Mesodermal cell (in vitro differentiated cells): ENCODE results near the gene SOX6.

Experiments
- H3K27ac ChIP-seq: 2 replicates; pipeline ENCODE4 v1.7.0; 2013; ENCODE audit warnings: mild to moderate bottlenecking, low read depth, low read length, moderate library complexity; ENCODE audit not compliant: severe bottlenecking
- H3K36me3 ChIP-seq: 2 replicates; pipeline ENCODE4 v1.7.1; 2013; ENCODE audit warnings: mild to moderate bottlenecking, low read length, moderate library complexity; ENCODE audit not compliant: control insufficient read depth, insufficient read depth
- H3K4me1 ChIP-seq: one replicate; pipeline ENCODE4 v1.7.1; 2013; ENCODE audit warnings: mild to moderate bottlenecking, low read length; ENCODE audit not compliant: insufficient read depth, control insufficient read depth, poor library complexity, severe bottlenecking
- H3K4me3 ChIP-seq: 2 replicates; pipeline ENCODE4 v1.7.0; 2013; ENCODE audit warnings: low read length, control low read depth, mild to moderate bottlenecking; ENCODE audit not compliant: insufficient read depth, poor library complexity, severe bottlenecking; ENCODE audit errors: extremely low read depth
- H3K9me3 ChIP-seq: 2 replicates; pipeline ENCODE4 v1.7.1; 2013; ENCODE audit warnings: mild to moderate bottlenecking, low read length, moderate library complexity; ENCODE audit not compliant: control insufficient read depth
- WGBS, 2 experiments: methylation state at CpG; one replicate each; pipeline ENCODE4 v1.1.5; 2013; ENCODE audit warnings: missing lambda C conversion rate in 2 of 2; ENCODE audit not compliant: insufficient coverage in 2 of 2; 5-methylcytosine and 5-hydroxymethylcytosine counted together

SOX6 gene

GRCh38 chr11:16271258-16271657, 85.1 kb downstream of the SOX6 start:
- no peaks in the 10 kb centered on the region for H3K9me3 ChIP-seq

GRCh38 chr11:16266021-16266420, 90.3 kb downstream of the SOX6 start:
- Histone ChIP-seq H3K4me1 (no peaks in the 10 kb centered on the region), H3K36me3 (no peaks in the 10 kb centered on the region), H3K4me3 (no peak overlapping the region), H3K9me3 (no peaks in the 10 kb centered on the region), H3K27ac (no peak overlapping the region)

More at GRCh38 chr11:16271258-16271657, 85.1 kb downstream of the SOX6 start:
- Histone ChIP-seq H3K4me1 (no peaks in the 10 kb centered on the region), H3K27ac (no peak overlapping the region), H3K4me3 (no peak overlapping the region), H3K36me3 (no peaks in the 10 kb centered on the region)
- WGBS, 2 experiments, result no CpG with 5 or more reads among the region's 1 CpG

- H3K36me3 ChIP-seq, result no peaks in the 10 kb centered on the region
- H3K4me1 ChIP-seq, result no peaks in the 10 kb centered on the region
- 89 to 92% methylated on average over 2 to 3 of the region's 3 CpGs for WGBS, 2 experiments
- no peaks in the 10 kb centered on the region for H3K9me3 ChIP-seq
- no peak overlapping the region for H3K27ac ChIP-seq
- no peak overlapping the region for H3K4me3 ChIP-seq
Observed at GRCh38 chr11:16265022-16265421, 91.3 kb downstream of the SOX6 start.

GRCh38 chr11:16262645-16262955, 93.7 kb downstream of the SOX6 start:
- Histone ChIP-seq H3K4me1 (no peaks in the 10 kb centered on the region), H3K36me3 (no peaks in the 10 kb centered on the region), H3K4me3 (no peak overlapping the region), H3K9me3 (no peaks in the 10 kb centered on the region), H3K27ac (no peak overlapping the region)

GRCh38 chr11:16261836-16262644, 94.3 kb downstream of the SOX6 start:
- no peak overlapping the region for H3K27ac ChIP-seq
- no peaks in the 10 kb centered on the region for H3K9me3 ChIP-seq
- no peaks in the 10 kb centered on the region for H3K4me1 ChIP-seq
- H3K4me3 ChIP-seq, result no peak overlapping the region
- WGBS, 2 experiments, result 40% methylated on average over 1 of the region's 3 CpGs; no CpG with 5 or more reads in 1 of the 2 experiments
- H3K36me3 ChIP-seq, result no peaks in the 10 kb centered on the region

GRCh38 chr11:16252373-16252772, 104.0 kb downstream of the SOX6 start:
- H3K4me1 ChIP-seq, result no peaks in the 10 kb centered on the region
- no peaks in the 10 kb centered on the region for H3K36me3 ChIP-seq
- H3K4me3 ChIP-seq, result no peak overlapping the region
- no peak overlapping the region for H3K27ac ChIP-seq
- 60 to 100% methylated on average over 1 of the region's 4 CpGs for WGBS, 2 experiments
- peaks cover 6% of the 10 kb centered on the region for H3K9me3 ChIP-seq

- Histone ChIP-seq H3K4me3 (no peak overlapping the region), H3K27ac (no peak overlapping the region), H3K9me3 (peaks cover 6% of the 10 kb centered on the region), H3K4me1 (no peaks in the 10 kb centered on the region), H3K36me3 (no peaks in the 10 kb centered on the region)
- 88 to 100% methylated on average over 1 to 2 of the region's 2 CpGs for WGBS, 2 experiments
Observed at GRCh38 chr11:16248248-16248647, 108.1 kb downstream of the SOX6 start.

GRCh38 chr11:16242806-16243205, 113.5 kb downstream of the SOX6 start:
- no peak overlapping the region for H3K27ac ChIP-seq
- WGBS, 2 experiments, result 74 to 95% methylated on average over 2 of the region's 2 CpGs
- H3K9me3 ChIP-seq, result no peaks in the 10 kb centered on the region
- no peaks in the 10 kb centered on the region for H3K4me1 ChIP-seq
- H3K36me3 ChIP-seq, result no peaks in the 10 kb centered on the region
- no peak overlapping the region for H3K4me3 ChIP-seq

GRCh38 chr11:16240687-16241086, 115.7 kb downstream of the SOX6 start:
- Histone ChIP-seq H3K4me1 (no peaks in the 10 kb centered on the region), H3K27ac (no peak overlapping the region), H3K4me3 (no peak overlapping the region), H3K9me3 (no peaks in the 10 kb centered on the region), H3K36me3 (no peaks in the 10 kb centered on the region)
- WGBS, 2 experiments, result no CpG with 5 or more reads among the region's 1 CpG

- peak overlapping the region; percentile 74 for H3K27ac ChIP-seq
- no peaks in the 10 kb centered on the region for H3K36me3 ChIP-seq
- no peak overlapping the region for H3K4me3 ChIP-seq
- no peaks in the 10 kb centered on the region for H3K9me3 ChIP-seq
- 84 to 89% methylated on average over 4 to 5 of the region's 7 CpGs for WGBS, 2 experiments
- H3K4me1 ChIP-seq, result no peaks in the 10 kb centered on the region
Observed at GRCh38 chr11:16239141-16240105, 116.9 kb downstream of the SOX6 start.

- 40 to 50% methylated on average over 1 of the region's 3 CpGs for WGBS, 2 experiments
Observed at GRCh38 chr11:16226245-16226644, 130.1 kb downstream of the SOX6 start.

More at GRCh38 chr11:16226245-16226644, 130.1 kb downstream of the SOX6 start:
- Histone ChIP-seq H3K9me3 (no peaks in the 10 kb centered on the region), H3K4me3 (no peak overlapping the region), H3K27ac (no peak overlapping the region), H3K4me1 (no peaks in the 10 kb centered on the region), H3K36me3 (no peaks in the 10 kb centered on the region)
